HG03571 (cell line): Measurements from ENCODE around the gene OR1F1.
"Not testable (repeated sequence)": the region's sequence is repeated elsewhere in the genome, so short reads cannot be mapped to it uniquely, and the experiment has no call there.

Experiments
- ATAC-seq: cut with Tn5 transposase; IDR thresholded peaks from one replicate; pipeline ENCODE4 v1.9.1; 2021; ENCODE audit not compliant: unreplicated experiment

Gene OR1F1

GRCh38 chr16:3197694-3198333 lies 9.8 kb downstream of the OR1F1 start:
- ATAC-seq = not testable (repeated sequence)

- no peak for ATAC-seq
Observed at GRCh38 chr16:3198334-3199072, 10.5 kb downstream of the OR1F1 start.

DNA sequence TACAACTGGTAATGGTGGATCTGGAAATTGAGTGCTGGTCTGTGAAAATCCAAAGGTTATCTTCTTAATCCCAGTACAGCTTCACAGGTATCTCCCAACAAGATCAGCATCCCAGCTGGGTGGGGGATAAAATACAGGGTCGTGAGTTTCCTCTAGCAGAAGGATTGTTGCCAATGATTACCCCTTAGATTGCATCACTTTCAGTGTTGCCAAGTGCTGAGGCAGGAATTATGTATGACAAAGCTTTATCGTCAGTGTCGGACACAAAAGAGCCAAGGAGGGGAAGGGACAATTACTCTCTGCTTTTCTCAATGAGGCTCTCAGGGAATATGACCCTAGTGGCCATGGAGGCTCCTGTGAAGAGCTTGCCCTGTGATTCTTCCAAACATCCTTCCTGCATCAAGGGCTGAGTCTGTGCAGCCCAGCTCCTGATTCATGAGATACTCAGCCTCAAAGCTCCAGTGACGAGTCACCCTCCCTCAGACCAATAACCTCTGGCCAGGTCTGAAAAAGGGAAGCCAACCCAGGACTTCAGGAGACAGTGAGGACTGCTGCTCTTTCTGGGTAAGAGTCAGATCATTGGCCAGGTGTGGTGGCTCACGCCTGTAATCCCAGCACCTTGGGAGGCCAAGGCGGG lies 15.0 kb downstream of the OR1F1 start:
- ATAC-seq = no peak

DNA sequence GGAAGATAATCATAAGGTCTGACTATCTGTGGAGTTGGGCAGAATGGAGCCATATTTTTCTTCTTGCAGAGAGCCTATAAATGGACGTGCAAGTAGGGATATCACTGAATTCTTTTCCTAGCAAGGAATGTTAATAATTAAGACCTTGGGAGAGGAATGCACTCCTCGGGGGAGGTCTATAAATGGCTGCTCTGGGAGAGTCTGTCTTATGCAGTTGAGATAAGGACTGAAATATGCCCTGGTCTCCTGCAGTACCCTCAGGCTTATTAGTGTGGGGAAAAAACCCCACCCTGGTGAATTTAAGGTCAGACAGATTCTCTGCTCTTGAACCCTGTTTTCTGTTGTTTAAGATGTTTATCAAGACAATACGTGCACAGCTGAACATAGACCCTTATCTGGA lies 17.9 kb downstream of the OR1F1 start:
- ATAC-seq = not testable (repeated sequence)

DNA sequence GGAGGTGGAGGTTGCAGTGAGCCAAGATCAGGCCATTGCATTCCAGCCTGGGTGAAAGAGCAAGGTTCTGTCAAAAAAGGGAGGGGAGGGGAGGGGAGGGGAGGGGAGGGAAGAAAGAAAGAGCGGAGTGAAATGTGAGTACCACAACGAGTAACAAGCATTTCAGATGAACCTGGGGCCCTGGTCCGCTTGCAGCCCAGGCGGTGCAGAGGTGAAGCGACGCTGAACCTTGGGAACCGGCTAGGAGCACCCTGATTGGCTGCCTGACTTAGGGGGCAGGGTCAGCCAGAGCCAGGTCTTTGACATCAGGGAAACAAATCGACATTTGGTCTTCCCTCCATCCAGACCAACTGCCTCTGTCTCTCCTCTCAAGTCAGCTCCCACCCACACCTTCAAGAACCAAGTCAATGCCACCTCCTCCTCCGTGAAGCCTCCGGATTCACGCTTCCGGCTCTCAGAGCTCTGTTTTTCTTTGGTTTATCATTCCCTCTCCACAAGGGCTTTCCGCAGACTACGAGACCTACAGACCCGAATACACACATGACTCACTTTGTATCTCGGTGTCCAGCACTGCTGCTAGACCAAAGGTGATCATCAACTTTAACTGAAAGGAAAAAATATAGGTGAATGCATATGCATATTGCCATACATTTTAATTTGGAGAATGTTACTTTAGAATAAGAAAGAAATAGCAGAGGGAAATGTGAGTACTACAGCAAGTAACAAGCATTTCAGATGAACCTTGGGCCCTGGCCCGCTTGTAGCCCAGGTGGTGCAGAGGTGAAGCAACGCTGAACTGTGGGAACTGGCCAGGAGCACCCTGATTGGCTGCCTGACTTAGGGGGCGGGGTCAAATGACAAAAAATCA lies 19.3 kb downstream of the OR1F1 start:
- ATAC-seq = no peak

DNA sequence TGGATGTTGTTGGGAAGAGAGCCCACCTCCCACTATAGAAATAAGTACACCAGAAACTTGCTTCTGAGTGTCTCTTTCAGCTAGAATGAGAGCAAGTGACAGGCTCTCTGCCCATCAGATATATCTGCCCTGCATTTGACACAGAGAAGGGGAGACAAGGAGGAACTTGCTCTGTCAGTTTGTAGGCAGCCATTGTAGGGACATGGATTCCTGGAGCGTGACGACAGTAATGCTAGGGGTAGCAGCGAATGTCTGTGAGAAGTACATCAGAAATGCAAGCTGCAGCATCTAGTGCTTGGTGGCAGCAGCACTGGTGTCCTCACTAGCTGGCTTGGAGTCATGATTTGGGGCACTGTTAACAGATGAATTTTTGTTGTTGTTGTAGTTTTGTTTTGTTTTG lies 24.0 kb downstream of the OR1F1 start:
- no peak for ATAC-seq

GRCh38 chr16:3212567-3212966 lies 24.6 kb downstream of the OR1F1 start:
- ATAC-seq = no peak

- no peak for ATAC-seq
Observed at GRCh38 chr16:3214904-3215600, 27.0 kb downstream of the OR1F1 start.

DNA sequence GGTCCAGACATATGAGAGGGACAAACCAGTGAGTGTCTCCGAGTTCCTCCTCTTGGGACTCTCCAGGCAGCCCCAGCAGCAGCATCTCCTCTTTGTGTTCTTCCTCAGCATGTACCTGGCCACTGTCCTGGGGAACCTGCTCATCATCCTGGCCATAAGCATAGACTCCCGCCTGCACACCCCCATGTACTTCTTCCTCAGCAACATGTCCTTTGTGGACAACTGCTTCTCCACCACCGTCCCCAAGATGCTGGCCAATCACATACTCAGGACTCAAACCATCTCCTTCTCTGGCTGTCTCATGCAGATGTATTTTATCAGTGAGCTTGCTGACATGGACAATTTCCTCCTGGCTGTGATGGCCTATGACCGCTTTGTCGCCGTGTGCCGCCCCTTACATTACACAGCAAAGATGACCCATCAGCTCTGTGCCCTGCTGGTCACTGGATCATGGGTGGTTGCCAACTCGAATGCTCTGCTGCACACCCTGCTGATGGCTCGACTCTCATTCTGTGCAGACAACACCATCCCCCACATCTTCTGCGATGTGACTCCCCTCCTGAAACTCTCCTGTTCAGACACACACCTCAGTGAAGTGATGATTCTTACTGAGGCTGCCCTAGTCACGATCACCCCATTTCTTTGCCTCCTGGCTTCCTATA lies 27.7 kb downstream of the OR1F1 start:
- no peak for ATAC-seq

- ATAC-seq = no peak
Observed at GRCh38 chr16:3216263-3216640, 28.2 kb downstream of the OR1F1 start.

GRCh38 chr16:3220839-3221238 lies 32.8 kb downstream of the OR1F1 start:
- no peak for ATAC-seq

DNA sequence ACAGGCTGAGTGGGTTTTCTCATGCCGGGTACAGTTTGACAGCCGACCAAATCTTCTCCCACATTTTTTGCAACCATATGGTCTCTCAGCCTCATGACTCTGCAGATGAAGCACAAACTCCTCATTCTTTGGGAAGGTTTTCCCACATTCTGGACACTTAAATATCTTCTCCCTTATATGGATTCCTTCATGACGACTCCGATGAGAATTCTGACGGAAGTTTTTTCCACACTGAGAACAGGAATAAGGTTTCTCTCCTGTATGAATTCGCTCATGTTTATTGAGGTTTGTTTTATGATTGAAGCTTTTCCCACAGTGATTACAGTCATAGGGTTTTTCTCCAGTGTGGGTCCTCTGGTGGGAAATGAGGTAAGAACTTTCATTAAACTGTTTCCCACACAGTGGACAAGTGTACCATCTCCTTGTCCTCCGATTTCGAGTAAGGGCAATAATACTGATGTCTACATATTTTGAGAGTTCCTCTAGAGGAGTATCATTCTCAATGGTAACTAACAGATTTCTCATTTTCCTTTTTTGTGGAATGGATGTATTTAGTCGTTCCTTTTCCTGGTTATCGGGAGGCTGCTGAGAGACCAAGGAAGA lies 36.0 kb downstream of the OR1F1 start:
- ATAC-seq = no peak

GRCh38 chr16:3234543-3234856 lies 46.5 kb downstream of the OR1F1 start:
- ATAC-seq = no peak

- ATAC-seq = peak; percentile 91
Observed at GRCh38 chr16:3234857-3235561, 47.0 kb downstream of the OR1F1 start, which contains the start of gene ZNF200. Gene ZNF200 (minus strand): TSS chr16:3235158. CDS start chr16:3233755, 1,403 bp downstream.

- ATAC-seq = no peak
Observed at GRCh38 chr16:3235856-3236669, 48.1 kb downstream of the OR1F1 start.

DNA sequence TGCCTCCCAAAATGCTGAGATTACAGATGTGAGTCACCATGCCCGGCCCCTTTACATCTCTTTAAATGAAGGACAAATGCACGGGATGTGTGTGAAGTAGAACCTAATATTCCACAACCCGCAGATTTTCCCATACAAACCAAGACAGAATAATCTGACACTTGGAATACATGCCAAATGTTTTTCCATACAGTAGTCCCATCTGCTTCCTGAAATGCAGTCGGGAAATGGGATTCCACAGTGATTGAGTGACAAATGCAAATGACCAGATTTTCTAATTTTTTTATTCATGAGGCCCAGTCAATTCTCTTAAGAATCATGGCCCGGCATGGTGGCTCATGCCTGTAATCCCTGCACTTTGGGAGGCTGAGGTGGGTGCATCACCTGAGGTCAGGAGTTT lies 53.8 kb downstream of the OR1F1 start:
- no peak for ATAC-seq

GRCh38 chr16:3242709-3243108 lies 54.7 kb downstream of the OR1F1 start:
- ATAC-seq = no peak

DNA sequence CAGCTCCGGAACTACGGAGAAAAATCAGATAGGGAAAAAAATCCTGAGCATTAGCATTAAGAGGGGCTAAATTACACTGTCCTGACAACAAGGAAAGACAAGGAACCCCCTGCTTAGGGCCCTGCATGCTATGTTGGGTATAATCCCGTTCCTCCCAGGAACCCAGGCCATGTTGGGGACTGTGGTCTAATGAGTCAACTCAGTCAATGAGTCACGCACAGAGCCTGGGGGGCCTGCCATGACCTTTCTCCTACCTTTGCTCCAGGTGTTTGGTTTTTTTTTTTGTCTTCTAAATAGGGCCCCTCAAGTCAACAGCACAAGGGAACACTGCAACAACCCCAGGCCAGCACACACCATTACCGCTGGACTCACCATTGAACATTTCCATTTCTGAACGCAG lies 55.9 kb downstream of the OR1F1 start:
- ATAC-seq = no peak
